HG03097 (cell line): ENCODE measurements around the gene MINAR2.

ENCODE experiments used
- ATAC-seq: cut with Tn5 transposase; IDR thresholded peaks from one replicate; pipeline ENCODE4 v1.9.1; 2021; ENCODE audit not compliant: unreplicated experiment, low FRiP score

The MINAR2 gene, protein sequence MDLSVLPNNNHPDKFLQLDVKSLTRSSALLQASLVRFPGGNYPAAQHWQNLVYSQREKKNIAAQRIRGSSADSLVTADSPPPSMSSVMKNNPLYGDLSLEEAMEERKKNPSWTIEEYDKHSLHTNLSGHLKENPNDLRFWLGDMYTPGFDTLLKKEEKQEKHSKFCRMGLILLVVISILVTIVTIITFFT

GRCh38 chr5:129747572-129748407 is at the start of gene MINAR2:
MINAR2 (plus strand) TSS chr5:129748094; CDS start chr5:129748191, 97 bp downstream.
- no peak for ATAC-seq

DNA sequence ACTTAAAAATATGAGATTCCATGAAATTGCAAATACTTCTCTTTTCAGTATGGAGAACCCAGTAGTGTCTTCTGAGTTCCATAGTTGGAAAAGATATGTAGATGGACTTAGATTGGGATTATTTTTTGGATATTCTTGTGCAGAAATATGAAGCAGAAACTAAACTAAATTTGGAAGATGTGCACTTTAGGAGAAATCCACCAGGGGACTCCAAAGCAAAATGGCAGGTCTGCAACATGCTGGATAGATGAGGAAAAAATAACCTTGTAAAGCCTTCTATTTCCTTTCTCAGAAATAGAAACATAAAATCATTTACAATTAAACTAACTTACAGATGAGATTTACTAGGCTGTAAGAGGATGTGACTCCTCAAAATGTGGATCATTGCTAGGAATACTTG is 49.2 kb upstream of the MINAR2 start:
- ATAC-seq, result no peak

GRCh38 chr5:129716235-129716634 is 31.7 kb upstream of the MINAR2 start:
- no peak for ATAC-seq

DNA sequence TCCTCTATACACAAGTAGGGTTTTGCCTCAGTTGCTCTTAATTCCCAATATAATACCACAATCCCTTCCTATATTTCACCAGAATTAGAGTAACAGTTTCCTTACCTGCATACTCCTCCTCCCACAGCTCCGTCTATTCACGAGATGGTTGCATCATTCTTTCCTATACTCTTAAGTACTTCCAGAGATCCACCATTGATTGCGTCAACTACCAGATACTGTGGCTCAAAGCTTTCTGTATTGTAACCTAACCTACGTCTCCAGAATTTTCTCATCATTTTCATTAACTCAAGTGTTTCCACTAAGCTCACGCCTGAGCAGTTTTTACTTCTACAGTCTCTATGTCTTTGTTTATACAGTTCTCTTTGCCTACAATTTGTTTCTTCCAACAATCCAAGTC is 31.2 kb upstream of the MINAR2 start:
- ATAC-seq, result no peak

GRCh38 chr5:129717751-129718310 is 30.1 kb upstream of the MINAR2 start:
- ATAC-seq, result no peak

DNA sequence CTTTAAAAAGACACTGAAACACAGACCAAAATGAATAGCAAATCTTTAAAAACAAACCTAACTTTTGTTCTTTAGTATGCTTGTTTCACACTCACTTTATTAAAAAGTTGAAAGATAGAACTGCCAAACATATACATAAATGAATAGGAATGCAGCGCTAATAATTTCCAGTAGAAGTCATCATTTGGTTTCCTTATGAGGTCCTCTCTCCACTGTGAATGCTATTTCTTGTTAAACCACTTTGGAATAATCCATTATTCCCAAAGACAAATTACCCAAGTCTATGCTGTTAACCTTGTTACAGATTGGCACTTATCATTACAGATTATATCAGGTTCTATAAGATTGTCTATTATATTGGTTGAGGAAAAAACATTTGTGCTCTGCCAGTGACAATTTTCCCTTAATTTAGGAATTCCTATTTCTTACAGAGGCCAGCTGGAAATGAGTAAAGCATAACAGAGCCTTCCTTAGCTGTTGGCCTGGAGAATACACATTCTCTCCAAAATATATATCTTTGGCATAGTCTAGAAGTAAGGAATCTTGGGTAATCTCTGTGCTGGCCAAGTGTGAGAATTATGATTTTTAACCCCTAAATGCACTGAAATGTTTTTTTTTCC is 29.3 kb upstream of the MINAR2 start:
- no peak for ATAC-seq

- ATAC-seq, result no peak
These were observed 23.7 kb upstream of the MINAR2 start for GRCh38 chr5:129724222-129724621.

- no peak for ATAC-seq
These were observed 23.2 kb upstream of the MINAR2 start for GRCh38 chr5:129724647-129725046.

DNA sequence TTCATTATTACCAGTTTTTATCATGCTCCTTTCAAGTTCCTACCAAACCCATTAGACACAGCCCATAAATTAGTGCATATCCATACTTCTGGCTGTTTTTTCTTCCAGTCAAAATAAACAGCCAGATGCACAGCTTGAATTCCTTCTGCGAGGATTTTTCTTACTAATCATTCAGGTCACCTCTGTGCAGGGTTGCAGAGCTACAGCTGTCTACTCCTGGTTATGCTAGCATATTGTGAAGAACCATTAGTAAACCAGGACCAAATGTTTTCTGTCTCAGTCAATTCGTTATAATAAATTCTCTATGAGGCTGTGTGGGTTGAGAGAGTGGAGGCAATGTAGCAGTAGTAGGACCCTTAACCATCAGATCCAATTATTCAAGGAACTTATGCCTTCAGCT is 8.1 kb upstream of the MINAR2 start:
- ATAC-seq, result no peak

DNA sequence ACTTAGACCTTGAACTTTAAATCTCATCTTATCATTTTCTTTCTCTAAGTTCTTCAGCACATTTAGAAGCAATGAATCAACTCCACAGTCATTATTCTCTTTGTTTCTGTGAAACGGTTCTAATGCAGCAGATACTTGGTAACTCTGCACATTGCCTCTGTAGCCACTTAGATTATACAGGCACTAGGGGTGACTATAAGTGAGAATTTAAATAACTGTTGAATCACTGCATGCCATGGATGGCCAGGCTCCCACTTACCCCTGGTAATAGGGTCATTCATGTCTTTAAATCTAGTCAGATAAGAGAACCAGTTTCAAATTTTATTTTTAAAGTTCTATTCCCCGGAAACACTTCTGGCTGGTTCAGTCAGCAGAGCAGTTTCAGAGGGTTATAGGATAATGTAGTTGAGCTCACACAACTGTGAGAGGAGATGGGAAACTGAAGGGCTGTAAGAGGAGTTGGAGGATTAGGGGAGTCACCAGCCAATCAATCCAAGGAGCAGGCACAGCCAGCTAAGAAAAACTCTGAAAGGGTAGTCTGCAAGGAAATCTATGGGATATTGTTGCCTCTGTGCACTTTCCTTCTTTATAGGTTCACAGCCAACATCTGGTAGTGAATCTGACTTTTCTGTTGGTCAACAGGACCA is 4.2 kb upstream of the MINAR2 start:
- no peak for ATAC-seq

DNA sequence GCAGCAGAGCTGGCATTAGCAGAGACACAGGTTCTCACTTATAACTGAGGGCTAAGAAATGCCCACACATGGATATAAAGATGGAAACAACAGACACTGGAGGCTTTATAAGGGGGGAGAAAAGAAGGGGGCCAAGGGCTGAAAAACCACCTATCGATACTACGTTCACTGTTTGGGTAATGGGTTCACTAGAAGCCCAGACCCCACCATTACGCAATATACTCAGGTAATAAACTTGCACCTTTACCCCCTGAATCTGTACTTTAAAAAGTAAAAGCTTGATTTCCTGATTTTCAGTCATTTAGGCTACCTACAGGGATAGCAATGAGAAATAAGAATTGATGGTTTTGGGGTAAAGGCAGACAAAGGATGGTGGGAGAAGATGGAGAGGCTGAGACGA is 1.9 kb upstream of the MINAR2 start:
- ATAC-seq, result no peak

GRCh38 chr5:129746876-129747275 is 1.0 kb upstream of the MINAR2 start:
- ATAC-seq, result no peak

GRCh38 chr5:129748913-129749880 is 1.3 kb downstream of the MINAR2 start:
- no peak for ATAC-seq

DNA sequence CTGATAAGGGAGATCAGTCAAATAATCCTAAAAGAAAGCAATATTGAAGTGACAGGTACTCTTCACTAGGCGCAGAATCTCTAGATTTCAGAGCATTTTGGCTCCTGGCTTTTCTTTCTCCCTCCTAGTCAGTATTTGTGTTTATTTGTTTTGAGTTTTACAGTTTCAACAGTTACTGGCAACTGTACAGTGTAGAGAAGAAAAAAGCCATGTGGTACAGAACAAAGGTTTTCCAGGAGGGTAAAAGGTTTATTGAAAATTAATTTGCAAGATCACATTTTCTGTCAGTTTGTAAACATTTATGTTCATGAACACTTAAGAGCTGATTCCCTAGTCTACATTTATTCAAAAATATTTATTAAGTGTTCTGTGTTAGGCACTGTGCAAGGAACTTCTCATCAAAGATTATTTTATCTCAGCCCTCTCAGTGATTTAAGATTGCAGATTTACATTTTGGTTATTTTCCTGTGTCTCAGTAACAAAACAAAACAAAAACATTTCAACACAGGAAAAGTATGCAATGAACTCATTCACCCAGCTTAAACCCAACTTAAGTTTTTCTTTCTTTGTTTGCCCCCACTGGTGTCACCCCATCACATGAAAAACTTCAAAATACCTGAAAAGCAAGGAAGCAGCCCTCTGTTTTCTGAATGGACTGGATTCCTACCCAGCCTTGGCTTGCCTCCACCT is 12.9 kb downstream of the MINAR2 start:
- ATAC-seq, result no peak

DNA sequence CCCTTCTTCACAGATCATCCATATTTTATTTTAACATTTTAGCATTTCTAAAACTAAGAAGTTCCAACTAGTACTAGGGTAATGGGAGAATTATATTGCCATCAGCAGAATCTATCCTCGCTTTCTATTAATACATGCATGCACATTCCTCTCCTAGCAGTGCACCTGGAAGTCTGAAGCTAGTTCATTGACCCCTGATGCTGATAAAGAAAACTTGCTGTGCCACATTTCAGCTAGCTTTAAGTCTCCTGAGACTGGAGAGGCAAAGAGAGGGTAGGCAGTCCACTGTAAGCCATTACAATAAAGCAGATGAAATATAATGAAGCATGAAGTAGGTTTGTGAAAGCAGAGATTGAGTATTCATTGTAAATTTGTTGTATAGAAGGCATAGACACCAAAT is 15.8 kb downstream of the MINAR2 start:
- no peak for ATAC-seq

DNA sequence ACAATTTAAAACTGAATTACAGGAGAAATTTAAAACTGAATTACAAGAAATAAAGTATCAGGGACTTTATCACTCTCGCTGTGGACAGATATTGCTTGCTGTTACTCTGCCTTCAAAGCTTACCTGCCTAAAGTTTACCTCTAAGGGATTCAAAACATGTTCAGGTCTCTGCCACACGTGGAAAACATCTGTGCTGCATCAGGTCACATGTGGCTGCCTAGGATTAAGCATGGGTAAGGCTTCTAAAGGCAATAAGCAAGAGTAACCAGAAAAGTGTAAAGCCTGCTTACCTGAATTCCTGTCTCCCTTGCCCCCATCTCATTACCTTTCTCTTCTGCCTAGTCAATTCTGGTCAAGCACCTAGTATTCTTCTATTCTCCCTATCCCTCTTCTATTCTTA is 18.9 kb downstream of the MINAR2 start:
- no peak for ATAC-seq

GRCh38 chr5:129767927-129768380 is 20.1 kb downstream of the MINAR2 start:
- peak; percentile 88 for ATAC-seq

DNA sequence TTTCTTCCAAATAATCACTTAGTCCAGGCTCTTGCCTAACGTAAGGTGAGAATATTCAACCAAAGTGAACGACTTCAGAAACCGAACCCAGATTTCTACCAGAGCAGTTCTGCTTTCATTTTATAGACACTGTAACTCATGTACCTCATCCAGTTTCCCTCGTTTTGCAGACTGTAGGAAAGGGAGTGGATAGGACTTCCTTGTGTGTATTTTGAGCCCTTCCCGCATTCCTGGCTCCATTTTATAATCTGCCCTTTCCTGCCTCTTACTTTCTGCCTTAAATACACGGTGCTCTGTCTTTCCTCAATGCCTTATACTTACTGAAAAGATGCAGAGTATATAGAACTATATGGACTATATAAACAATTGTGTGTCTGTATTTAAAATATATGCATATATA is 20.8 kb downstream of the MINAR2 start:
- ATAC-seq, result no peak
